ENCODE results near the gene SIVA1.

Gene SIVA1

DNA sequence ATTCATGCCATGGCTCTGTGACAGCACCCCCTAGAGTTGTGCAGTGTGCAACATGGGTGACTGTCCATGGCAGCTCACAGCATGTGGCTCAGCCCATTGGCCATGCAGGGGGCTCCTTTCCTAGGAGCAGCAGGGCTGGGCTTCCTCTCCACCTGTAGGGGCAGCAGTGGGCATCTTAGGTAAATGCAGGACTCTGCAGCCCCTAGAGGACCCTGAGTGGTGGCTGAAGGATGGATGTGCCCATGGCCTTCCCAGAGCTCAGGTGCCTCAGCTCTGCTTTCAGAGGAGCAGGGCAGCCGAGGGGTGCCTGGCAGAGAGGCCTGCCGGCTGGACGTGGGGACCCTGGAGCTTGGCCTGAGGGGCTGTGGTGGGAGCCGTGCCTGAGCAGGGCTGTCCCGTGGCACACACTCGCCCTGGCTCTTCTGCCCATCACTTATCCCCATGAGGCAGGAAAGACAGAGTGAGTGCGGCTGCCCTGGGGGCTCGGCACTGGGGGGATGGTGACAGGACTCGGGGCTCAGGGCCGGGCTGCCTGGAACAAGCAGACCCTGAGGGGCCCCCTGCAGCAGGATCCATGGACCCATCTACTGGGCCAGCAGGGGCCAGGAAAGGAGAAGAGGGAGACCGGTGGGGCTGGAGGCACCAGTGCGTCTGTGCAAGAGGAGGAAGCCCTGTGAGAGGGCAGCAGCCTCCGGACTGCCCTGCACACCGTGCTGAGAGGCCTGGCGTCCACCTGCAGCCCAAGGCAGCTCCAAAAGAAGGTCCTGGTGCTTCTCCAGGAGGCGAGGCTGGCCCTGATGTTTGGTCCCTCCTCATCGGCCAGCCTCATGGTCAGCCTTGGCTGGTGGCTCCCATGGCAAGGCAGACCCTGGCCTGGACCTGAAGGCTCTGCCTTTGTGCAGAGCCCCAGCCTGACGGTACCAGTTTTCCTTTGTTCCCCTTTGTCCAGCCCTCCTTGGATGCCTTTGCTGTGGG, 21.3 kb upstream of the SIVA1 start:
- H3K36me3 ChIP-seq (ENCODE audit: insufficient read depth, low read length): no peaks in the 10 kb centered on the region
- peaks cover 9% of the 10 kb centered on the region for H3K4me1 ChIP-seq (ENCODE audit: insufficient read depth, low read length)
- H3K9ac ChIP-seq (ENCODE audit: low read length): no peak overlapping the region
- H3K27ac ChIP-seq (ENCODE audit: low read depth, low read length): no peak overlapping the region
- H3K9me3 ChIP-seq (ENCODE audit: low read length): no peaks in the 10 kb centered on the region
- H3K27me3 ChIP-seq (ENCODE audit: control insufficient read depth in 1 of 2, insufficient read depth in 2 of 2, low read length in 2 of 2): peaks cover 0 to 7% of the 10 kb centered on the region in 2 donors
- H3K4me3 ChIP-seq (ENCODE audit: low read depth in 1 of 2, low read length in 2 of 2): no peak overlapping the region

DNA sequence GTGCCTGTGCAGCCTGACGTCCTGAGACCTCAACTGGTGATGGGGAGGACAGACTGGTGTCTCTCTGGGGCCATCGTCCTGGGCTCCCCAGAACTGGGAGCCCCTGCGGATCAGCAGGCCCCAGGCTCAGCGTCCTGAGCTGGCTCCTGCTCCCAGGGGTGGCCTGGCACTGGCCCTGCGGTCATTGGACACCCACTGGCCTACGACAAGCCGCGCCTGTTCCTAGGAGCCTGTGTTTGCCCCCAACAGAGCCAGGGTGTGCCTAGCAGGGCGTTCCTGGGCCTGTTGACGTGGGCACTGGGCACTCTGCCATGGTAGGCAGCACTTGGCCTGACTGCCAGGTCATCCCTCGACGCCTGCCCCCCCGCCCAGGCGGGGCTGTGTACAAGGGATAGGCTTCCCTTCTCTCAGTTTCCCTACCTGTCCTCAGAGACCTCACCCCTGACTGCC, 20.6 kb upstream of the SIVA1 start:
- Histone ChIP-seq H3K27ac (ENCODE audit: low read depth, low read length) (no peak overlapping the region), H3K36me3 (ENCODE audit: insufficient read depth, low read length) (no peaks in the 10 kb centered on the region), H3K9ac (ENCODE audit: low read length) (no peak overlapping the region), H3K4me1 (ENCODE audit: insufficient read depth, low read length) (peaks cover 10% of the 10 kb centered on the region), H3K27me3 (ENCODE audit: control insufficient read depth in 1 of 2, insufficient read depth in 2 of 2, low read length in 2 of 2) (peaks cover 0 to 7% of the 10 kb centered on the region in 2 donors), H3K4me3 (ENCODE audit: low read depth in 1 of 2, low read length in 2 of 2) (no peak overlapping the region), H3K9me3 (ENCODE audit: low read length) (no peaks in the 10 kb centered on the region)

DNA sequence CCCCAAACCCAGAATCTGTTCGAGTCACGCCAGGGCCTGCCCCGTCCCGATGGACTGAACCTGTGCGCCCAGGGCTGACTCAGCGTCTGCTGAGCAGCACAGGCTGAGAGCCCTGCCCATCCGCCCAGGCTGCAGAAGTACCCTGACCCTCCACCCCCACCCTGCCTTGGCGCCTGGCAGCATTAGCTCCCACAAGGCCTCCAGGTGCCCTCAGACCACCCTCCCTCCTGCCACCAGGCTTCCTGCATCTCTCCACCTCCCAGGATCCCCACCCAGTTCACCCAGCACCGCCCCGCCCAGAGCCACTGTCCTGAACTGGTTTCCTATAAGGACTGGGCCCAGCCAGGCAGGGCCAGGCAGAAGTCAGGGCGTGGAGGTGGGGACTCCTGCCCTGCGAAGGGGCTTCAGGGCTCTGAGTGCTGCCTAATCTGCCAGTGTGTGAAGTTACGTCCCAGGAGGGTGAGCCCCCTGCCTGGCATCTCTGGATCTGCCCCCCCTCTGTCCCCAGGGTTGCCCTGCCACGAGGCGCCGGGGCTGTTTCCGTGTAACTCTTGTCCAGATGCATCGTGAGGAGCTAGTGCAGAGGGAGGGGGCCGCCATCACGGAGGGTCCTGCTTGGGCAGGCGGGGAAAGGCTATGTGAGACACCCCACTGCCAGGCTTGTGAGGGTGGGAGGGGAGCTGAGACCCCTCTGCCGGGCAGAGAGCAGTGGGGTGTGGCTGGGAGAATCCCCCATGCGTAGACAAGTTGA, 19.8 kb upstream of the SIVA1 start:
- Histone ChIP-seq H3K27ac (ENCODE audit: low read depth, low read length) (no peak overlapping the region), H3K9ac (ENCODE audit: low read length) (no peak overlapping the region), H3K9me3 (ENCODE audit: low read length) (no peaks in the 10 kb centered on the region), H3K27me3 (ENCODE audit: control insufficient read depth in 1 of 2, insufficient read depth in 2 of 2, low read length in 2 of 2) (peaks cover 0 to 5% of the 10 kb centered on the region in 2 donors), H3K36me3 (ENCODE audit: insufficient read depth, low read length) (no peaks in the 10 kb centered on the region), H3K4me3 (ENCODE audit: low read depth in 1 of 2, low read length in 2 of 2) (no peak overlapping the region), H3K4me1 (ENCODE audit: insufficient read depth, low read length) (peaks cover 10% of the 10 kb centered on the region)

DNA sequence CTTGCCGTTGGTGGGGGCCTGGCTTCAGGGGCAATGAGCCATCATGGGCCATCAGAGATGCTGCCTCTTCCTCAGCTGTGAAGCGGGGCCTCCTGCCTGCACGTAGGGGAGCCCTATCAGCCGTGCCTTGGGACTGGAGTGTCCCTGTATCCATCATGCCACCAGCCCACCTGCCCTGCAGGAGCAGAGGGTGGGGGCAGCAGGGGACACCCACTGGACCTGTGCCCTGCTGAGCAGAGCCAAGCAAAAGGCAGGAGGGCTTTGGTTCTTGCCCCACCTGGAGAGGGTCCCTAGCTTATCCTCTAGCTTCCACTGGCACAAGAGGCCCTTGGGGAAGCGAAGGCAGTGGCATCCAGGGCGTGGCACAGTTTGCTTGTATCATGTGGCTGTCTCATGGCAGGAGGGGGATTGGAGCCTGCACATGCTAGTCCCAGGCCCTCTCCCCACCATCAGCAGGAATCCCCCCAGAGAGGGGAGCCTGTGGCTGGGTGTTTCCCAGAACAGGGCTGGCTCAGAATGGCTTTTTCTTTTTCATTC, 18.8 kb upstream of the SIVA1 start:
- Histone ChIP-seq H3K9me3 (ENCODE audit: low read length) (no peaks in the 10 kb centered on the region), H3K4me3 (ENCODE audit: low read depth in 1 of 2, low read length in 2 of 2) (no peak overlapping the region), H3K36me3 (ENCODE audit: insufficient read depth, low read length) (no peaks in the 10 kb centered on the region), H3K27me3 (ENCODE audit: control insufficient read depth in 1 of 2, insufficient read depth in 2 of 2, low read length in 2 of 2) (peaks cover 0 to 4% of the 10 kb centered on the region in 2 donors), H3K9ac (ENCODE audit: low read length) (no peak overlapping the region), H3K4me1 (ENCODE audit: insufficient read depth, low read length) (peaks cover 10% of the 10 kb centered on the region), H3K27ac (ENCODE audit: low read depth, low read length) (no peak overlapping the region)

DNA sequence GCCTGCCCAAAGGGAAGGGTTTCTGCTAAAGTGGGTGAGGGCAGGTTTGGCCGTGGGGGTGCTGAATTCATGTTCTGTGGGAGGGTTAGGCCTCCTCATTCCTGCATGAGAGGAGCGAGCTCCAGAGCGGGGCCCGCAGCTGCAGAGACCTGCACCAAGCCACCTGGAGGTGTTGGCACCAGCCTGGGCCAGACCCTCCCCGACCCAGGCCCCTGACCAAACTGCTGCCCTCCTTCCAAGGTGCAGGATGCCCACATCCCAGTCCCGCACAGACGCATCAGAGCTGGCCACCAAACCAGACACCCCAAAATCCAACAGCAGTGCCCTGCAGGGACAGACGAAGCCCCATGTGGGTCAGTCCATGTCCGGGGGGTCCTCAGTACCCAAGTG, 18.4 kb upstream of the SIVA1 start:
- no peak overlapping the region for H3K4me3 ChIP-seq (ENCODE audit: low read depth in 1 of 2, low read length in 2 of 2)
- H3K4me1 ChIP-seq (ENCODE audit: insufficient read depth, low read length): peaks cover 10% of the 10 kb centered on the region
- no peaks in the 10 kb centered on the region for H3K9me3 ChIP-seq (ENCODE audit: low read length)
- H3K27me3 ChIP-seq (ENCODE audit: control insufficient read depth in 1 of 2, insufficient read depth in 2 of 2, low read length in 2 of 2): peaks cover 0 to 4% of the 10 kb centered on the region in 2 donors
- H3K27ac ChIP-seq (ENCODE audit: low read depth, low read length): no peak overlapping the region
- H3K9ac ChIP-seq (ENCODE audit: low read length): no peak overlapping the region
- H3K36me3 ChIP-seq (ENCODE audit: insufficient read depth, low read length): no peaks in the 10 kb centered on the region

DNA sequence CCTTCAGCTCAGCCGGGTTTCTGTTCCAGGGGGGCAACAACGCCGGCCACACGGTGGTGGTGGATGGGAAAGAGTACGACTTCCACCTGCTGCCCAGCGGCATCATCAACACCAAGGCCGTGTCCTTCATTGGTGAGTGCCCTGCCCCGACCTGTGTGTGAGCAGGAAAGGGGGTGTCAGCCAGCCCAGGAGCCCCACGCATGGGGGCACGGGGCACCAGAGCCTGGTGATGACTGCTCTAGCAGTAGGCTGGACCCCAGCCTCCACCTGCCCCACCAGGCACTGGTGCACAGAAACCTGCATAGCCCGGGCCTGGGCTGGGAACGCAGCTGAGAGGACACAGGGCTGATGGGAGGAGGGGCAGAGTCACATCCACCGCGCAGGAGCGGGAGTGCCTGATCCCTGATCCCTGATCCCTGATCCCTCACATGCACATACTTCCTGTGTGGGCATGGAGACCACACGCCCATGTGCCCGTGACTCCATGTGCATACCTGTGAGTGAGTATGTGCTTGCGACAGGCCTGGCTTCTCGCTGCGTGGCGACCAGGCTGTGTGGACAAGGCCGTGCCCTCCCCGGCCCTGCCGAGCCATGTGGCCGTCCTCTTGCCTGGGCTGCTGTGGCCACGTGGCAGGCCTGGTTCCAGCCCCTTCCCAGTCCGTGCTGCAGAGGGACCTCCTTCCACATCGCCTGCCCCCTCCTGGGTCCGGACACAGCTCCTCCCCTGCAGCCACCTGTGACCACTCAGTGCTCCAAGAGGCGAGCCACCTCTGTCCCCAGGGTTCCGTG, 17.8 kb upstream of the SIVA1 start:
- no peak overlapping the region for H3K9ac ChIP-seq (ENCODE audit: low read length)

DNA sequence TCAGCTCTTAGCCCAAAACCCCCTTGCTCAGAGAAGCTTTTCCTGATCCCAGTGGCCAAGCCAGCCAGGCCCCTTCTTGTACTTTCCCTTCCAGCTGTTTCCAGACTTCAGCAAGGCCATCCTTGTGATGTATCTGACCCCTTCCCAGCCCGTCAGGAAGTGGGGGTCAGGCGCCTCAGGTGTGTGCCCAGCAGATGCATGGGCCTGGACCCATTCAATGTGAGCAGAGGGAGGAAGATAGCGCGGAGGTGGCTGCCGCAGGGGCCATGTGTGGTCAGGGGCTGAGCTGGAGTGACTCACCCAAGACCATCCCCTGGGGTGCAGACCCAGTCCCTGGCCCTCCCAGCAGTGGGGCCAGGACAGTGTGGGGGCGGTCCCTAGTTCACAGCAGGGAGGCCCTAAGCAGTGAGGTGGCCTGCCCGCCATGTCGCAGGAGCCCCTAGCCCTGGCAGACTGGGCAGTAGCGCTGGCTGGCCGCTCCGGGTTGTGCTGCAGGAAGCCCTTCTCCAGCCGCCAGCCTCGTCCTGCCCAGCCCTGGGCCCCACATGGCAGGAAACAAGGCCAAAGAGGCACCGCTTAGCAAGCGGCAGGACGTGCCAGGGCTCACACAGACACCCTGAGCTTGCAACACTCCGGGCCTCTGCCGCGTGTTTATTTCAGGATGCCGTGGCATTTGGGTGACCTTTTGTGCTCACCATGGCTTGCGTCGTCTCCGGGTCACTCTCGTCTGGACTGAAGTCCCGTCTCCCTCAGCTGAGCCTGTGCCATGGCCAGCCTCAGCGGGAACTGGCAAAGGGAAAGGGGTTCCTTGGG, 16.9 kb upstream of the SIVA1 start:
- Histone ChIP-seq H3K9me3 (ENCODE audit: low read length) (no peaks in the 10 kb centered on the region), H3K4me1 (ENCODE audit: insufficient read depth, low read length) (peaks cover 10% of the 10 kb centered on the region), H3K27ac (ENCODE audit: low read depth, low read length) (no peak overlapping the region), H3K27me3 (ENCODE audit: control insufficient read depth in 1 of 2, insufficient read depth in 2 of 2, low read length in 2 of 2) (peaks cover 0 to 4% of the 10 kb centered on the region in 2 donors), H3K9ac (ENCODE audit: low read length) (no peak overlapping the region), H3K4me3 (ENCODE audit: low read depth in 1 of 2, low read length in 2 of 2) (no peak overlapping the region), H3K36me3 (ENCODE audit: insufficient read depth, low read length) (no peaks in the 10 kb centered on the region)

More for the DNA sequence above, 17.8 kb upstream of the SIVA1 start:
- Histone ChIP-seq H3K4me3 (ENCODE audit: low read depth in 1 of 2, low read length in 2 of 2) (no peak overlapping the region), H3K27me3 (ENCODE audit: control insufficient read depth in 1 of 2, insufficient read depth in 2 of 2, low read length in 2 of 2) (peaks cover 0 to 4% of the 10 kb centered on the region in 2 donors), H3K9me3 (ENCODE audit: low read length) (no peaks in the 10 kb centered on the region), H3K36me3 (ENCODE audit: insufficient read depth, low read length) (no peaks in the 10 kb centered on the region), H3K4me1 (ENCODE audit: insufficient read depth, low read length) (peaks cover 10% of the 10 kb centered on the region), H3K27ac (ENCODE audit: low read depth, low read length) (no peak overlapping the region)

DNA sequence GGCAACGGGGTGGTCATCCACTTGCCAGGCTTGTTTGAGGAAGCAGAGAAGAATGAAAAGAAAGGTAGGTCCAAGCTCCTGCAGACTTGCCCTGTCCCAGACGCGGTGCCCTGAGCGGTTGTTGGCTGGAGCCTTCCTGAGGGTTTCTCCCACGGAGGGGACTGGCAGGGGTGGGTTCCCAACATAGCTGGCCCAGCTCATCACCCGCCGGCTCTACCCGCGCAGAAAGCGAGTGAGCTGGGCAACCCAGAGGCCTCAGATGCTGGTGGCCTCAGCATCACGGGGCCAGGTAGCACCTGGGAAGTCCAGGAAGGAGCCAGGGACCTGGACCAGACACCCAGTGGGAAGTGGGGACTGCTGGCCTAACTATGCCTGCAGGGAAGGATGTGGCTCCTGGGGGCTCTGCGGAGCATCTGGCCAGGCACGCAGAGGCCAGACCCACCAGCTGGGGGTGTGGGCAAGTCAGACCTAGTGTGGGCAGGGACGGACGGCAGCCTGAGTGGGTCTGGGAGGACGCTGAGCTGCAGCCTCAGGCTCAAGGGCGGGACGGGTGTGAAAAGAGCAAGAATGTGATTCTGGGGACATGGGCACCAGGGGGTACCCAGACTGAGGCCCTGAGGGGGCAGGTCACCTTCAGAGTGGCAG, 14.4 kb upstream of the SIVA1 start:
- Histone ChIP-seq H3K27me3 (ENCODE audit: control insufficient read depth in 1 of 2, insufficient read depth in 2 of 2, low read length in 2 of 2) (no peaks in the 10 kb centered on the region), H3K27ac (ENCODE audit: low read depth, low read length) (no peak overlapping the region), H3K4me1 (ENCODE audit: insufficient read depth, low read length) (peaks cover 10% of the 10 kb centered on the region)

DNA sequence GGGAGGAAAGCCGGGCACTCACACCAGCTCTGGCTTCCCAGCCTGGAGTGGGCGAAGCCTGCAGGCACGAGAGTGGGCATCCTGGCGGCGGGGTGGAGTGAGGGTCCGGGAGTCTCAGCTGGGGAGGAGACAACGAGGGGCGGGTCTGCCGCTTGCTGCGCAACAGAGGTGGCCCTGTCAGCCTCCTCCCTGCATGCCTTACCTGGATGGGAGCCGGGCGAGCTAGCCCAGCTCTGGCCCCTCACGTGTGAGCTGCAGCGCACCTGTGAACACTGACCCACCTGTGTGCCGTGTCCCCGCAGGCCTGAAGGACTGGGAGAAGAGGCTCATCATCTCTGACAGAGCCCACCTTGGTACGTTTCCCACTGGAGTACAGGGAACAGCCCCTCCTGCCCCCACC, 13.9 kb upstream of the SIVA1 start:
- Histone ChIP-seq H3K4me3 (ENCODE audit: low read depth in 1 of 2, low read length in 2 of 2) (no peak overlapping the region), H3K4me1 (ENCODE audit: insufficient read depth, low read length) (peaks cover 10% of the 10 kb centered on the region), H3K27me3 (ENCODE audit: control insufficient read depth in 1 of 2, insufficient read depth in 2 of 2, low read length in 2 of 2) (no peaks in the 10 kb centered on the region), H3K9me3 (ENCODE audit: low read length) (no peaks in the 10 kb centered on the region), H3K36me3 (ENCODE audit: insufficient read depth, low read length) (no peaks in the 10 kb centered on the region), H3K27ac (ENCODE audit: low read depth, low read length) (no peak overlapping the region), H3K9ac (ENCODE audit: low read length) (no peak overlapping the region)

More for the DNA sequence above, 14.4 kb upstream of the SIVA1 start:
- Histone ChIP-seq H3K9ac (ENCODE audit: low read length) (no peak overlapping the region), H3K4me3 (ENCODE audit: low read depth in 1 of 2, low read length in 2 of 2) (no peak overlapping the region), H3K36me3 (ENCODE audit: insufficient read depth, low read length) (no peaks in the 10 kb centered on the region), H3K9me3 (ENCODE audit: low read length) (no peaks in the 10 kb centered on the region)

Measured in muscle layer of colon (tissue), 2 donors.